ENCODE measurements around the gene CRHR1.

The CRHR1 gene

DNA sequence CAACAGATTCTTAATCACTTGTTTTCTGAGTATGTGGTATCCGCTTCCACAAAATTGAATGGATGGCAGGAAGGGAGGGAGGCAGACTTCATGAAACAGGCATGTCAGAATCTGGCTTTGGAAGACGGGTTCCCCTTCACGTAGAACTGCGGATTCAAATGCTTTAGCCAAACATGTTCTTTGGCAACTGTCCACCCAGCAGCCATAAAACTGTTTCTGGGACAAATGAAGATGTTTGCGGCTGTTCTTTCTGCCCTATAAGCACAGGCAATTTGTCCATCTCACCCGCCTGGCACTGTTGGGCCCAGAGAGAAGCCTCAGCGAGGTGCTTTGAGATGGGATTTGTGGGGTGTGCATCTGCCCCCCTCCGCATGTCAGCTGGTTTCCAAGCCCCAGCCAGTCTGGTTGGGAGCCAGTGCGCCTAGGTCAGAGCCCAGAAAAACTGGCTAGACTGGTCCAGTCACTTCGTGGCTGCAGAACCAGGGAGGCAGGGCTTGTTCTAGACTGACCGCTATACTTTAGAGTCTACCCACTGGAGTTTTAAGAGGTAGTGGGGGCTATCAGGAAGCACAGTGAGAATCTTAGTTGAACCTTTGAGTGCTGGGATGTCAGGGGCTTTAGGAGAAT, 6.3 kb downstream of the CRHR1 start:
- Histone ChIP-seq H3K4me1 (peaks cover 1 to 21% (median 17%) of the 10 kb centered on the region in 10 experiments; a peak in 18 of 20 replicates), H3K9me3 (replicated peaks in 1 of 11) (no peaks in the 10 kb centered on the region), H3K4me3 (no peak overlapping the region), H4K20me1 (peaks cover 0 to 45% (median 2%) of the 10 kb centered on the region in 11 experiments; a peak in 14 of 22 replicates), H3K4me2 (peak overlapping the region in 8 of 11 experiments; percentile 8 to 62 (median 42); a peak in 7 of 22 replicates), H3K27ac (no peak overlapping the region), H3K9ac (no peak overlapping the region), H3K36me3 (no peaks in the 10 kb centered on the region), H3K27me3 (peaks cover 26 to 48% (median 36%) of the 10 kb centered on the region in 11 experiments)
- no peak for TF ChIP-seq Cebpa-rat (IDR thresholded peaks at IDR 0.05)

GRCh38 chr17:45791041-45791582, 7.0 kb downstream of the CRHR1 start:
- Histone ChIP-seq H3K4me3 (no peak overlapping the region), H3K4me1 (peaks cover 0 to 21% (median 16%) of the 10 kb centered on the region in 10 experiments; a peak in 17 of 20 replicates), H3K27ac (no peak overlapping the region), H3K4me2 (no peak overlapping the region), H3K36me3 (no peaks in the 10 kb centered on the region), H3K9me3 (replicated peaks in 1 of 11) (no peaks in the 10 kb centered on the region), H3K9ac (no peak overlapping the region), H4K20me1 (peaks cover 0 to 40% (median 0%) of the 10 kb centered on the region in 11 experiments; a peak in 7 of 22 replicates), H3K27me3 (peaks cover 19 to 41% (median 29%) of the 10 kb centered on the region in 11 experiments)
- no peak for TF ChIP-seq Cebpa-rat (IDR thresholded peaks at IDR 0.05)

DNA sequence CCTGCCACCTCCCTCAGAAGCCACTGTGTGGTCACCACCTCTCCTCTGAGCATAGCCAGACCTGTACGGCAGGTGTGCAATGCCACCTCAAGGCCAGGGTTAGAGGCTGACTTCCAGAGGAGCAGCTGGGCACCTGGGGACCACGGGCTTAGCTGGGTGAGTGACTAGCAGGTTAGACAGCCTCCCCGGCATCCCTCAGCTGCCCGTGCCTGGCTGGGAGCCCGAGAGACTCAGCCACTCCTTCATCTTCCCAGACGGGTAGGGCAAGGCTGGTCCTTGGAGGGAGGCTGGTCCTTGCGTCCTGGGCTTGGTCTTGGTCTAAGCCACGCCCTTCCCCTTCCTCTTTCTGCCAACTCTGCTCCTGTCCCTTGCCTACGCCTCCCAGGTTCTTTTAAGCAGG, 7.8 kb downstream of the CRHR1 start:
- no peaks in the 10 kb centered on the region for H3K9me3 ChIP-seq (replicated peaks in 1 of 11)
- H3K4me1 ChIP-seq, result peaks cover 0 to 21% (median 16%) of the 10 kb centered on the region in 10 experiments; a peak in 17 of 20 replicates
- no peak overlapping the region for H3K4me2 ChIP-seq
- peaks cover 0 to 36% (median 0%) of the 10 kb centered on the region in 11 experiments; a peak in 7 of 22 replicates for H4K20me1 ChIP-seq
- H3K27me3 ChIP-seq, result peaks cover 11 to 33% (median 21%) of the 10 kb centered on the region in 11 experiments
- no peak for TF ChIP-seq Cebpa-rat (IDR thresholded peaks at IDR 0.05)
- H3K4me3 ChIP-seq, result no peak overlapping the region
- no peaks in the 10 kb centered on the region for H3K36me3 ChIP-seq
- H3K27ac ChIP-seq, result no peak overlapping the region
- H3K9ac ChIP-seq, result no peak overlapping the region

- H3K27me3 ChIP-seq, result peaks cover 6 to 28% (median 16%) of the 10 kb centered on the region in 11 experiments; a peak in 19 of 22 replicates
- no peak overlapping the region for H3K27ac ChIP-seq
- H3K4me3 ChIP-seq, result no peak overlapping the region
- no peak overlapping the region for H3K4me2 ChIP-seq
- H3K36me3 ChIP-seq, result no peaks in the 10 kb centered on the region
- H3K4me1 ChIP-seq, result peaks cover 0 to 21% (median 16%) of the 10 kb centered on the region in 10 experiments; a peak in 17 of 20 replicates
- peaks cover 0 to 31% (median 0%) of the 10 kb centered on the region in 11 experiments; a peak in 7 of 22 replicates for H4K20me1 ChIP-seq
- no peaks in the 10 kb centered on the region for H3K9me3 ChIP-seq (replicated peaks in 1 of 11)
- H3K9ac ChIP-seq, result no peak overlapping the region
- no peak for TF ChIP-seq Cebpa-rat (IDR thresholded peaks at IDR 0.05)
These were observed 8.3 kb downstream of the CRHR1 start for GRCh38 chr17:45792437-45792836.

DNA sequence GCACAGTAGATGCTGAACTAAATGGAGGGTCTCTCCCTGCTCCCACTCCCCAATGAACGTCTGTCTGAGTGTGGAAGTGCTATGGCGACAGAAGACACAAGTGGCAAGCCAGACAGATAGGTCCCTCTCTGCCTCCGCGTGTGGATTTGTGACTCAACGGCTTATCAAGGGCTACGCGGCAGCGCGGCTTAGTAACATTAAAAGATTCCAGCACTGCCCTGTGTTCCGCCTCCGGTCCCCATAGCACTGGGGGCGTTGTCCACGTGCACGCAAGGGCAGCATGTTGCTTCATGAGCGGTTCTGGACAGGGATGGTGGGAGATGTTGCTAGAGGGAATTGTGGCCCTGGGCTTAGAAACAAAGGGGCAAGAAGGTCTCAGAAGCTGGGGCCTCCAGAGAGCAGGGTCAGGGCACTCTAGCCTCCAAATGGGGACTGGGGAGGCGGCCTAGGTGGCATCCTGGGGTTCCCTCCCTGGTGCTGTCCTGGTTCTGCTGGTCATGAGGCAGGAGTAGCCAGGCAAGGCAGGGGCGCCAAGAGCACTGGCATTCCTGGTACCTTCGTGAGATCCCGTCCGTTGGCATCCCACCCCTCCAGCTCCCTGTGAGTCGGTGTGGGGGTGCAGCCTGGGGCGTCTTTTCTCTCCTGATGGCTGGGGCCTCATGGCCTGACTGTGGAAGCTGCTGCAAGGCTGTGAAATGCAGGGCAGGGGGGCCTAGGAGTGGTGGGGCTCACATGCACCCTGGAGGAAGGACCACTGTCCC, 9.1 kb downstream of the CRHR1 start:
- Histone ChIP-seq H3K4me1 (peaks cover 0 to 21% (median 16%) of the 10 kb centered on the region in 10 experiments; a peak in 17 of 20 replicates), H3K9ac (no peak overlapping the region), H4K20me1 (peaks cover 0 to 29% (median 0%) of the 10 kb centered on the region in 11 experiments; a peak in 6 of 22 replicates), H3K27ac (no peak overlapping the region), H3K4me2 (no peak overlapping the region), H3K27me3 (peaks cover 0 to 21% (median 9%) of the 10 kb centered on the region in 11 experiments; a peak in 14 of 22 replicates), H3K36me3 (no peaks in the 10 kb centered on the region), H3K4me3 (no peak overlapping the region), H3K9me3 (replicated peaks in 1 of 11) (no peaks in the 10 kb centered on the region)
- TF ChIP-seq Cebpa-rat (IDR thresholded peaks at IDR 0.05), result no peak

DNA sequence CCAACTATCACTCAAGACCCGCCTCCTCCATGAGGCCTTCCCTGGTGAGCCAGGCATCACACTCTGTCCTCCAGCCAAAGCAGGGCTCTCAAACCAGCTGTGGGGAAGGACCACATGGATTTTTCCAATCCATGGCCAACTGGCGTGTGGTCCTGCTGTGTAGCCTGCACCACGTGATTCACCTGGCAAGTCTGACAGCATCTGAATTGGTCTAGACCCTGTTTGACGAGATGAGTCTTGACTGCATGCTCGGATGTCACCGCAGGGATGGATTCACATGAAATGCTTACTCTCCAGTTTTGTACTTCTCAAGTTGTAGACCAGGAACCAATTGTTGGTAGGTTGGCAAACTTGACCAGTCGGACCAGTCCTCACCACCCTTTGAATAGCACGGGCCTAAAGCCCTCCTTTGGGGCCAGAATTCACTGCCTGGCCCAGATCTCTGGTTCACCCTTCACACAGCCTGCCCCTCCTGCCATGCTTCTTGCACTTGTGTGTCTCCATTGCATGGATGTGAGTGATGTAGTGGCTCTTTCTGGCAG, 9.9 kb downstream of the CRHR1 start:
- no peak overlapping the region for H3K27ac ChIP-seq
- TF ChIP-seq Cebpa-rat (IDR thresholded peaks at IDR 0.05), result no peak
- no peaks in the 10 kb centered on the region for H3K9me3 ChIP-seq (replicated peaks in 1 of 11)
- no peak overlapping the region for H3K4me3 ChIP-seq
- H3K9ac ChIP-seq, result no peak overlapping the region
- H3K4me1 ChIP-seq, result peaks cover 0 to 15% (median 12%) of the 10 kb centered on the region in 10 experiments; a peak in 17 of 20 replicates
- no peak overlapping the region for H3K4me2 ChIP-seq
- H3K36me3 ChIP-seq, result no peaks in the 10 kb centered on the region
- H3K27me3 ChIP-seq, result peaks cover 0 to 12% (median 0%) of the 10 kb centered on the region in 11 experiments; a peak in 9 of 22 replicates
- H4K20me1 ChIP-seq, result peaks cover 0 to 29% (median 0%) of the 10 kb centered on the region in 11 experiments; a peak in 4 of 22 replicates

GRCh38 chr17:45794840-45795239, 10.7 kb downstream of the CRHR1 start:
- H4K20me1 ChIP-seq, result peaks cover 0 to 36% (median 0%) of the 10 kb centered on the region in 11 experiments; a peak in 4 of 22 replicates
- H3K4me1 ChIP-seq, result peaks cover 0 to 8% (median 5%) of the 10 kb centered on the region in 10 experiments; a peak in 15 of 20 replicates
- H3K27me3 ChIP-seq, result peaks cover 0 to 11% (median 0%) of the 10 kb centered on the region in 11 experiments; a peak in 4 of 22 replicates
- no peak overlapping the region for H3K9ac ChIP-seq
- H3K4me2 ChIP-seq, result no peak overlapping the region
- no peak overlapping the region for H3K27ac ChIP-seq
- H3K4me3 ChIP-seq, result no peak overlapping the region
- no peak for TF ChIP-seq Cebpa-rat (IDR thresholded peaks at IDR 0.05)
- no peaks in the 10 kb centered on the region for H3K36me3 ChIP-seq
- no peaks in the 10 kb centered on the region for H3K9me3 ChIP-seq (replicated peaks in 1 of 11)

DNA sequence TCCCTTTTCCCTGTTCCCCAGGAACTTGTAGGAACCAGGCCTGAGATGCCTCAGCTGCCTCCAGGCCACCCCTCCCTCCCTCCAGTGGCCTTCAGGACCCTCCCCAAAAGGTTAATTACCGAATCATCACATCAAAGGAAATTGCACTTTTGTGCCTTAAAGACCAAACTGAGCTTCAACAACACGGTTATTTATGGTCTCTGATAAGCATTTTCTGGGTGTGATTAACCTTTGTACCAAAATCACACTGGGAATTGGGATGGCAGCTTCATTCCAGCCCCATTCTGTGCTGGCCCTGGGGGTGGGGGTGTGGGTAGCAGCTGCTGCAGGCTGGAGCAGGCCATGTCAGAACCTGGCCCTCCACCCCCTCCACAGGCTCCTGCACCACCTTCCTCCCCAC, 16.7 kb downstream of the CRHR1 start:
- Histone ChIP-seq H3K9me3 (replicated peaks in 1 of 11) (no peaks in the 10 kb centered on the region), H3K4me2 (no peak overlapping the region), H3K9ac (no peak overlapping the region), H3K27ac (no peak overlapping the region), H3K27me3 (no peaks in the 10 kb centered on the region), H3K4me1 (peaks cover 0 to 17% (median 0%) of the 10 kb centered on the region in 10 experiments; a peak in 5 of 20 replicates), H3K36me3 (no peaks in the 10 kb centered on the region), H4K20me1 (peaks cover 0 to 17% (median 0%) of the 10 kb centered on the region in 11 experiments; a peak in 2 of 22 replicates), H3K4me3 (no peak overlapping the region)
- TF ChIP-seq Cebpa-rat (IDR thresholded peaks at IDR 0.05), result no peak
